NB4 (cell line): ENCODE measurements around the gene NR2F2.
A peak's percentile ranks its signal among the peaks of the same experiment; 100 is the strongest.

Source experiments
- DNase-seq: peaks from one replicate; pipeline ENCODE4 v3.0.0; 2010; ENCODE audit warnings: low read depth
- H3K4me3 ChIP-seq: one replicate; pipeline ENCODE4 v1.5.1; 2011; ENCODE audit warnings: mild to moderate bottlenecking, low read depth, low read length, moderate library complexity
- MYC ChIP-seq: IDR thresholded peaks from 2 replicates; pipeline ENCODE4 v1.6.1; 2011; ENCODE audit warnings: low read depth, low read length
- POLR2A ChIP-seq: IDR thresholded peaks from 2 replicates; pipeline ENCODE4 v1.6.1; 2011; ENCODE audit warnings: mild to moderate bottlenecking; ENCODE audit not compliant: insufficient read length; ENCODE audit errors: extremely low read depth
- TF ChIP-seq, protein P1 (sequence below): IDR thresholded peaks from 2 replicates; pipeline ENCODE4 v1.6.1; 2011; ENCODE audit warnings: low read depth, low read length
- TF ChIP-seq, protein P2 (sequence below): IDR thresholded peaks from one replicate; pipeline ENCODE4 v1.5.1; 2012; ENCODE audit warnings: low read depth, low read length

NR2F2 gene

DNA sequence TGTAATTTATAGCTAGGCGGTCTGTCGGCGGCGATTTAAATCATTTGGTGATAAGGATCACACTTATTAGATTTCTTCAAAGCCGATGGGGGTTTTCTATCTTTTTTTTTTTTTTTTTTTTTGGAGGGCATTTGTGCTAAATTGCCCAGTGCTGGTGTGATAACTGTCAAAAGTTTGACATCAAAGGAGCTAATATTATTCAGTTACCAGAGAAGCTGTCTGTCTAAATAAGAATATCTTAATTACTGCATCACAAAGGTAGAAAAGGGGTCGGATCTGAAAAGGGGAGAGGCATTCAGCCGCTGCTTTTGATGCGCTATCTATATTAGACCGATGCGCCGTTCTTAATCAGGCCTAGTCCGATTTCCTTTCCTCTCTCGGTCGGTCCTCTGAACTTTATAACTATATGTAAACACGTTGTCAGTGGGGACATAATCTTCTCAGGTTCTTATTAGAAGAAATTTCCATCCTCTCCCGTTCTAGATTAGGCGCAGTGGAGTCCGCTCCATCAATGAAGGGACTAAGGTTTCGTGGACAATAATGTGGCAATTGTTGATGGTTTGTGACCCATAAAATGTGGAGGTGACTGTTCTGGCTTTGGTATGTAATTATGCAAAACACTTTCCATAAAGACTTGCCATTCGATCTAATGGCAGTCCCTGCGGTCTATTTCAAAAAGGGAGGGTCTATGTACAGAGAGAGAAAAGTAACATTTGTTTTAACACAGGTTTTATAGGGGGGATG lies 31.7 kb downstream of the NR2F2 start:
- DNase-seq = no peak
- H3K4me3 ChIP-seq = no peak overlapping the region
- TF ChIP-seq POLR2A (no peak), MYC (no peak)
- TF ChIP-seq, protein P1, sequence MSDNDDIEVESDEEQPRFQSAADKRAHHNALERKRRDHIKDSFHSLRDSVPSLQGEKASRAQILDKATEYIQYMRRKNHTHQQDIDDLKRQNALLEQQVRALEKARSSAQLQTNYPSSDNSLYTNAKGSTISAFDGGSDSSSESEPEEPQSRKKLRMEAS = no peak
- TF ChIP-seq, protein P2, sequence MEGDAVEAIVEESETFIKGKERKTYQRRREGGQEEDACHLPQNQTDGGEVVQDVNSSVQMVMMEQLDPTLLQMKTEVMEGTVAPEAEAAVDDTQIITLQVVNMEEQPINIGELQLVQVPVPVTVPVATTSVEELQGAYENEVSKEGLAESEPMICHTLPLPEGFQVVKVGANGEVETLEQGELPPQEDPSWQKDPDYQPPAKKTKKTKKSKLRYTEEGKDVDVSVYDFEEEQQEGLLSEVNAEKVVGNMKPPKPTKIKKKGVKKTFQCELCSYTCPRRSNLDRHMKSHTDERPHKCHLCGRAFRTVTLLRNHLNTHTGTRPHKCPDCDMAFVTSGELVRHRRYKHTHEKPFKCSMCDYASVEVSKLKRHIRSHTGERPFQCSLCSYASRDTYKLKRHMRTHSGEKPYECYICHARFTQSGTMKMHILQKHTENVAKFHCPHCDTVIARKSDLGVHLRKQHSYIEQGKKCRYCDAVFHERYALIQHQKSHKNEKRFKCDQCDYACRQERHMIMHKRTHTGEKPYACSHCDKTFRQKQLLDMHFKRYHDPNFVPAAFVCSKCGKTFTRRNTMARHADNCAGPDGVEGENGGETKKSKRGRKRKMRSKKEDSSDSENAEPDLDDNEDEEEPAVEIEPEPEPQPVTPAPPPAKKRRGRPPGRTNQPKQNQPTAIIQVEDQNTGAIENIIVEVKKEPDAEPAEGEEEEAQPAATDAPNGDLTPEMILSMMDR = no peak

DNA sequence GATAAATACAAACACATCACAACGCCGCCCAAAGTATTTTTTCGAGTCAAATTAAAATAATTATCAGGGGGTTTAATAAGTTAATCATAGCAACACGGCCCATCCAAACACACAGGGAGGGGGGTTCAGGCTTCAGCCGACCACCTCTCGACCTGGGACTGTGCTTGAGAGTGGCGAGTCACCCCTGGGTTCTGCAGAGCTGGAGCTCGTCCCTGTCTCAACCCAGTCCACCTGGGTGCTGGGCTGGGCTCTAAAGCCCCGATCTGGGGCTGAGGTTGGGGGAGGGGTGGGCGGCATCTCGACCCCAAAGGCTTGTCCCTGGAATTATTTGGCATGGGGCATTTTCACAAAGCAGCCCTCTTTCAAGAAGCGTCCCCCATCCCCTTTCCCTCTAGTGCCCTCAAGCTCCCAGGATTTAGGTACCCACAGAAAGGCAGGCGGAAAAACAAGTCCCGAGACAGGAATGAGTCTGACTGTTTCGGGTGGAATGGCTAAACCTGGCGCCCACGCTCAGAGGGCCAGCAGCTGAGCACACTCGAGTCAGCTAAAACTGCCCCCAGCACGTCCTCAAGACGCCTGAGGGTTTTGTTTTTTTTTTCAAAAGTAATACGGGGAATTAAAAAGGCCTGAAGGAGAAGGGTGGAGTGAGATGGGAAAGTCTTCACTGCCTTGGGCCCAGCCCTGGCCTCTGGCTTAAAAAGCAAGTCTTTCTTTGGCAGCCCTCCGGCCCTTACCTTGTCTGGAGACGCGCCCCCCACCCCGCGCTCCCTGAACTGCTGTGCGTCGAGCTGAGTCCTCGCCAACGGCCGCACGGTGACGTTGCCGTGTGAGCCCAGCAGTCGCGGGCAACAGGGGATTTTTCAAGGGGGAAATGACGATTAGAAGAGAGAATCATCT lies 32.5 kb downstream of the NR2F2 start:
- no peak for TF ChIP-seq MYC
- TF ChIP-seq, protein P2 = no peak
- TF ChIP-seq, protein P1 = no peak
- TF ChIP-seq POLR2A = no peak
- DNase-seq = peak; percentile 47
- H3K4me3 ChIP-seq = no peak overlapping the region

DNA sequence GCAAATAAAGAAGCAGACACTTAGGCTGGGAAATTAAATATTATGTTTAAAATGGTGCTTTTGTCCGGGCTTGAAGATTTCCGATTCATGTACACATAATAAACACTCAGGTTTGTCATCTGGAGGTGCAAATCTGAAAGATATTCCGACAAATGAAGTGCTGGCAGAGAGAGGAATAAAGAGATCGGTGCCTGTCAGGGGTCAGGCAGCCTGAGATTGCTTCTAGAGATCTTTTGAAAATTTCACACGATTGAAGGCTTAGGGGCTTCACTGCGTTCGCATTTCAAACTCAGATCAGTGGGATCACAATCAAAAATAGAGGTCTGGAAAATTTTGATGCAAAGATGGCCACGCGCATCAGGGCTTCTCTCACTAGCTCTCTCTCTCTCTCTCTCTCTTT lies 33.2 kb downstream of the NR2F2 start:
- TF ChIP-seq, protein P2 = no peak
- TF ChIP-seq POLR2A (no peak), MYC (no peak)
- DNase-seq = no peak
- no peak overlapping the region for H3K4me3 ChIP-seq

DNA sequence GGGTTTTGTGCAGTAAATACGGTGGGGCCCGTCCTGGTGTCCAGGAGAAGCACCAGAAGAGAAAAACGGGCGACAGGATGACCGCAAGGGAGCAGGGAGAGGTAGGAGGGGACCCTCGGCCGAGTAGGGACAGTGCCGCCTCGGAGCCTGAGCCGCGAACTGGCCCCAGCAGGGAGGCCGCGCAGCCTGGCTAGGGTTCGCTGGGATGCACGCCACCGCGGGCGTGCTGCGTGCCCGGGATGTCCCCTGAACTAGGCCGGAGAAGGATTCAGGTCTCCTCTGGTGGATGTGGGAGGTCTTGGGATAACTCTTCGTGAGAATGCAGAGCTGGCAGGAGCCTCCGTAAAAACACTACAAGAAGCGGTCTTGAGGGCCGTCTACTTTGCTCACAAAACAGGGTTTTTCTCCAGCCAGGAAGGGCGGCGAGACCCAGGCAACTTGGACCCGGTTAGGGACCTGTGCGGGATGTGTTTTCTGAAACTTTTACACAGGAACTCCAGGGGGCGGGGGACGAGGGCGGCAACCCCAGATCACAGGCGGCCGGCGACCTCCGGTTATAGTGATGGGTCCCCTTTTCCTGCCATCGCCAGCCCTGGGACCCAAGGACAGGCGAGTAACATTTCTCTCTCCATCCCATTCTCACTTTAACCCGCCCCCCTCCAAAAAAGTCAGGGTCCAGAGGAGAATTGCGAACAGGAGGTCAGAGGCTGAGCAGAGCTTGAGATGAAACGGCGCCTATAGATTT lies 35.5 kb downstream of the NR2F2 start:
- no peak for TF ChIP-seq MYC
- TF ChIP-seq, protein P1 = no peak
- TF ChIP-seq POLR2A = no peak
- TF ChIP-seq, protein P2 = no peak
- DNase-seq = no peak
- no peak overlapping the region for H3K4me3 ChIP-seq

DNA sequence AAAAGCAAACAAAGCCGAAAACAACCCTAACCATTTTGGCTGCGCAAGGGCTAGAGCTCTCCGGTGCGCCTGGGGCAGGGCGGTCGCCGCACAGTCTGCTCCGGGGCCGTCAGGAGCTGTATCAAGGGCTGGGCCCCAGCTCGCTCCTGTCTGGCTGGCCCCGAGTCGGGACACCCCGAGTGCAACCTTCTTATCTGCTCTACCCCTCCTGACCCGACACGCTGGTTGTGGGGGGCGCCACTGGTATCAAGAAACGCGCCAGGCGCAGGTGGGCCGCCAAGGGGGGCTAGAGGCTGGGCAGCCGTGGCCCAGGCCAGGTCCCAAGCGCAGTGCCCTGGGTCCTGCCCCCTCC lies 36.0 kb downstream of the NR2F2 start:
- TF ChIP-seq, protein P1 = no peak
- TF ChIP-seq, protein P2 = no peak
- TF ChIP-seq MYC (no peak), POLR2A (no peak)
- DNase-seq = no peak
- H3K4me3 ChIP-seq = no peak overlapping the region
